ENCODE measurements around the gene SUMF1. TPM values are rescaled to one million over a fixed set of nuclear protein-coding genes. Genes with fewer than 3 reads are reported as not detected.

Gene SUMF1
- total RNA-seq, 1 donor from 2014 or later: 17.5 TPM

GRCh38 chr3:4449043-4449805, 17.8 kb downstream of the SUMF1 start:
- H3K36me3 Mint-ChIP-seq (ENCODE audit: low read depth, unreplicated experiment): no peaks in the 10 kb centered on the region
- no peak overlapping the region for H3K27ac Mint-ChIP-seq (ENCODE audit: unreplicated experiment)
- H3K9me3 Mint-ChIP-seq (ENCODE audit: unreplicated experiment): no peaks in the 10 kb centered on the region
- DNase-seq (ENCODE audit: low spot score): no peak
- H3K4me3 Mint-ChIP-seq (ENCODE audit: unreplicated experiment): no peak overlapping the region
- H3K4me1 Mint-ChIP-seq (ENCODE audit: unreplicated experiment): peaks cover 3% of the 10 kb centered on the region
- no peaks in the 10 kb centered on the region for H3K27me3 Mint-ChIP-seq (ENCODE audit: unreplicated experiment)
- no peak for TF ChIP-seq CTCF (IDR thresholded peaks at IDR 0.05; ENCODE audit: unreplicated experiment)

- no peak for TF ChIP-seq CTCF (IDR thresholded peaks at IDR 0.05; ENCODE audit: unreplicated experiment)
- H3K9me3 Mint-ChIP-seq (ENCODE audit: unreplicated experiment): no peaks in the 10 kb centered on the region
- H3K4me3 Mint-ChIP-seq (ENCODE audit: unreplicated experiment): no peak overlapping the region
- H3K27ac Mint-ChIP-seq (ENCODE audit: unreplicated experiment): no peak overlapping the region
- H3K4me1 Mint-ChIP-seq (ENCODE audit: unreplicated experiment): peaks cover 3% of the 10 kb centered on the region
- no peak for DNase-seq (ENCODE audit: low spot score)
- no peaks in the 10 kb centered on the region for H3K27me3 Mint-ChIP-seq (ENCODE audit: unreplicated experiment)
- no peaks in the 10 kb centered on the region for H3K36me3 Mint-ChIP-seq (ENCODE audit: low read depth, unreplicated experiment)
Measured at GRCh38 chr3:4448187-4448586, 18.9 kb downstream of the SUMF1 start.

GRCh38 chr3:4447295-4447999, 19.6 kb downstream of the SUMF1 start:
- Mint-ChIP-seq H3K36me3 (ENCODE audit: low read depth, unreplicated experiment) (peaks cover 2% of the 10 kb centered on the region), H3K9me3 (ENCODE audit: unreplicated experiment) (no peaks in the 10 kb centered on the region), H3K4me3 (ENCODE audit: unreplicated experiment) (no peak overlapping the region), H3K27me3 (ENCODE audit: unreplicated experiment) (no peaks in the 10 kb centered on the region), H3K4me1 (ENCODE audit: unreplicated experiment) (peaks cover 3% of the 10 kb centered on the region), H3K27ac (ENCODE audit: unreplicated experiment) (no peak overlapping the region)
- no peak for DNase-seq (ENCODE audit: low spot score)
- no peak for TF ChIP-seq CTCF (IDR thresholded peaks at IDR 0.05; ENCODE audit: unreplicated experiment)

GRCh38 chr3:4440951-4441350, 26.1 kb downstream of the SUMF1 start:
- Mint-ChIP-seq H3K27ac (ENCODE audit: unreplicated experiment) (no peak overlapping the region), H3K36me3 (ENCODE audit: low read depth, unreplicated experiment) (peaks cover 4% of the 10 kb centered on the region), H3K27me3 (ENCODE audit: unreplicated experiment) (no peaks in the 10 kb centered on the region), H3K9me3 (ENCODE audit: unreplicated experiment) (no peaks in the 10 kb centered on the region), H3K4me1 (ENCODE audit: unreplicated experiment) (no peaks in the 10 kb centered on the region), H3K4me3 (ENCODE audit: unreplicated experiment) (no peak overlapping the region)
- TF ChIP-seq CTCF (IDR thresholded peaks at IDR 0.05; ENCODE audit: unreplicated experiment): no peak
- DNase-seq (ENCODE audit: low spot score): no peak

- H3K9me3 Mint-ChIP-seq (ENCODE audit: unreplicated experiment): no peaks in the 10 kb centered on the region
- no peak for DNase-seq (ENCODE audit: low spot score)
- no peaks in the 10 kb centered on the region for H3K27me3 Mint-ChIP-seq (ENCODE audit: unreplicated experiment)
- H3K4me1 Mint-ChIP-seq (ENCODE audit: unreplicated experiment): no peaks in the 10 kb centered on the region
- peaks cover 9% of the 10 kb centered on the region for H3K36me3 Mint-ChIP-seq (ENCODE audit: low read depth, unreplicated experiment)
- no peak overlapping the region for H3K4me3 Mint-ChIP-seq (ENCODE audit: unreplicated experiment)
- TF ChIP-seq CTCF (IDR thresholded peaks at IDR 0.05; ENCODE audit: unreplicated experiment): no peak
- H3K27ac Mint-ChIP-seq (ENCODE audit: unreplicated experiment): no peak overlapping the region
Measured at GRCh38 chr3:4438296-4438695, 28.8 kb downstream of the SUMF1 start.

Data from endothelial cell (in vitro differentiated cells).